GM19351 (cell line): ENCODE results near the gene GRID1.
A peak's percentile ranks its signal among the peaks of the same experiment; 100 is the strongest.
"Not testable (repeated sequence)": the region's sequence is repeated elsewhere in the genome, so short reads cannot be mapped to it uniquely, and the experiment has no call there.

Source experiments
- ATAC-seq: cut with Tn5 transposase; IDR thresholded peaks from one replicate; pipeline ENCODE4 v1.9.1; 2021; ENCODE audit warnings: mild to moderate bottlenecking, moderate library complexity; ENCODE audit not compliant: unreplicated experiment

Gene GRID1

GRCh38 chr10:85979598-85979997 lies 387.0 kb downstream of the GRID1 start:
- no peak for ATAC-seq

GRCh38 chr10:85978566-85979358 lies 387.8 kb downstream of the GRID1 start:
- no peak for ATAC-seq

DNA sequence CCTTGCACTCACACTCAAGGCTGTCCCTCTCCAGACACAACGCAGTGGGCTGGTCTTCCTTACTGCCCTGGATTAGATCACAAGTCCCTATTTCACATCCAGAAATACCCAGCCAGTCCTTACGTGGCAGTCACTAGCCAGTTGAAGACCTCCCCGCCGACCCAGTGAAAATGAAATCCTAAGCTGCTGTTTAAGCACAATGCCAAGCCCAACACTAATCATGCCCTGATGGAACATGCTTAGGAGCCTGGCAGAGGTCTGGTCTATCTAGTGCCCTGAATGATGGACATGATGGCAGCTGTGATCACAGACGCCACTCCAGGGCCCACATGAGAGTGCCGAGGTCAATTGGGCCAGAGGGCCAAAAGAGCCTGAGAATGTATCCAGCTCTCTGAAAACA lies 389.0 kb downstream of the GRID1 start:
- ATAC-seq, result no peak

DNA sequence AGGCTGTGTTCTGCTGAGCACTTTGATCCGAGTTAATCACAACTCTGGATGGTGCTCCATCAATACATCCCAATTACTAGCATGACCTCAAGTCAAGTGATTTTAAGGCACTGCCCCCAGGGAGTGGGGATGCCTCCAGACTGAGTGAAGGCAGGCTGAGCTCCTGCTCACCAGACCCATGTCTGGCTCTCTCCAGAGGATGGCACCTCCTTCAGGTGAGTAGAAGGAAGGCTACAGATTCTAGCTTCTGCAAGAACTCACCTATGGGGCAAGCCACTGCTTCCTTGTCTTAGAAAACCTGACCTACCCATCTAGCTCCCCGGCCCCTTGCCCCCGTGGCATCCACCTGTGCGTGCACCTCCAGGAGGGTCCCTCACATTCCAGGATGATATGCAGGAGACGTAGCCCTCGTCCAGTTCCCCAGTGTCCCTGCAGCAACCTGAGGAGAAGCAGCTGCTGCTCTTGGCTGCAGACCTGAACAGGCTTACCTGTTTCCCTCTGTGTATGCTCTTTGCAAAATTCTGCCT lies 390.3 kb downstream of the GRID1 start:
- ATAC-seq, result peak; percentile 57

GRCh38 chr10:85971494-85971893 lies 395.1 kb downstream of the GRID1 start:
- no peak for ATAC-seq

DNA sequence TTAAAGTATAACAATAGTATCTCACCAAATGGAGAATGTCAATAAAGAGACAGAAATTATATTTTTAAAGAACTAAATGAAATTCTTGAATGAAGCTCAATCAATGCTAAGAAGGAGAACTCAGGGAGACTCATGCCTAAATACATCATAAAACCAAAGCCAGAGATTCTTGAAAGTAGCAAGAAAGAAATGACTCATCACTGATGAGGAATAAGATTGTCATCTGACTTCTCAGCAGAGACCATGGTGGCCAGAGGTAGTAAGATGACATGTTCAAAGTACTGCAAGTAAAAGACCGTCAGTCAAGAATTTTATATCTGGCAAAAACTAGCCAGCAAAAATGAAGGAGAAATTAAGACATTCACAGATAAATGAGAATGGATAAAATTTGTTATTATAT lies 399.0 kb downstream of the GRID1 start:
- ATAC-seq, result peak; percentile 79

- ATAC-seq, result no peak
Observed at GRCh38 chr10:85961479-85962067, 405.0 kb downstream of the GRID1 start.

GRCh38 chr10:85961073-85961472 lies 405.5 kb downstream of the GRID1 start:
- ATAC-seq, result no peak

DNA sequence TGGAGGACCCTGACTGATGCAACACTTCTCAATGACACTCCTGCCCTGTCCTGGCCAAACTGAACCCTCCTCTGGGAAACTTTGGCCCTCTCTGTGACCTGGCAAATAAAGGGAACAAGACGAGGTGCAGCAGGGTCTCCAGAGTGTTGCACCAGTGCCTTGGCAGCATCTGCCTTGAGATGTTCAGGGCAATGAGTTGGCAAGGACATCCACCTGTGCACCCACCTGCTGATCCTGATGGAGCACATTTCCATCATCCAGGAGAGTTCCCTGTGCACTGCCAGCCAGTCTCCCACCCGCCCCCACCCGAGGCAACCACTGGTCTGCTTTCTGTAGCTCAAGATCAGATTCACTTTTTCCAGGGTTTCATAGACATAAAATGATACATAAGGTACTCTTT lies 407.4 kb downstream of the GRID1 start:
- no peak for ATAC-seq

- no peak for ATAC-seq
Observed at GRCh38 chr10:85950921-85951320, 415.7 kb downstream of the GRID1 start.

DNA sequence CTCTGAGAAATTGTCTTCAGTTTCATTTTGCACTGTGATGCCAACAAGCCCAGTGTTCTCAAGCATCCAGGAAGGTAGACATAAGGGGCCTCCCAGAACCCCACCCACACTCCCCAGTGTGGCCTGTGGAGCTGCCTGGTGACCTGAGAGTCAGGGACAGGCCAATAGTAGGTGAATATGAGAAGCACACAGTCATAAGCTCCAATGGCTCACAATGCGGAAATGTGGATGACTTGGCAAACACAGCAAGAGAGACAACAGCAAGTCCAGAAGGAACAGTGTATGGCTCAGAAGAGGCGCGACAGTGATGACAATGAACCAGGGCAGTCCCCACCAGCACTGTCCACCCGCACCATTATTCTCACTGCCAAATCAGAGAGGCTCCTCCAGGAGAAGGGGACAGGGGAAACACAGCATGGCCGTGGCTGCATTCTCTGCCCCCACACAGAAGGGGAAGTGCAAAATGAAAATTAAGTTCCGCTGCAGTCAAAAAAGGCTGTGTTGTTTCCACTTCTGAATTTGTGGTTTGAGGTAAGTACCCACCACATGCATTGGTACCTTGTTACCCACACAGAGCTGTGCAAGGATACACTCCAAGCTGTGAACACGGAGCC lies 419.8 kb downstream of the GRID1 start:
- peak; percentile 86 for ATAC-seq

DNA sequence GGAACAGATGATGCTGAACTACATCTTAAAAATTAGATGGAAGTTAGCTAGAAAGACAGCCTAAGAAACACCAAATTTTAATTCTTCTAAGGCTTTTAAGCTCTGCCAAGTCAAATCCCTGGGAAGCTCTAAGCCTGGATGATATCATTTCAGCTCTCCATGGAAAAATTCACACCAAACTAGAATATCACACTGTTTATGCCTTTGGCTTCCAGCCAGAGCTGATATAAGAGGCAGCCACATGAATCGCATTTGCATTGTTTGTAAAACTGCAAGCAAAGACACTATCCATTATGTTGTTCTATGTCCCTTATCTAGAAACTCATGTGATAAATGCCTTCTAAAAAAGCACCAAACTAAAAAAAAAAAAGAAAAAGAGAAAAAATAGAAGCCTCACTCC lies 430.4 kb downstream of the GRID1 start:
- ATAC-seq, result no peak

DNA sequence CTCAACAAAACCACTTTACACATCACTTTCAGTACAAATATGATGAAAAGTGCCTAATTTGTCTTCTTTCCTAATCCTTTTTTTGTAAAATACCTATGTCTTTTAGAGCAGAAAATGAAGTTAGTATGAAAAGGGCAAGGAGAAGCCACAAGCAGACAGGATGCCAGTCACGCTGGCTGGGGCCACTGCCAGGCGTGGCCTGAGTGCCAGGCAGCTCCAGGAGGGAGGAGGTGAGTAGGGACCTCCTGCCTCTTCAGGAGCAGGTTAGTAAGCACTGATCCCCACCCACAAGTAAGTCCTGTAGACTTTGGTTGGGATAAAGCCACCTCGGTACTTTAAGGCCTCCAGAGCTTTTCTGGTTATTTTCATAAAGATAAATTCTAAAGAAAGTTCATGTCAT lies 432.0 kb downstream of the GRID1 start:
- ATAC-seq, result no peak

DNA sequence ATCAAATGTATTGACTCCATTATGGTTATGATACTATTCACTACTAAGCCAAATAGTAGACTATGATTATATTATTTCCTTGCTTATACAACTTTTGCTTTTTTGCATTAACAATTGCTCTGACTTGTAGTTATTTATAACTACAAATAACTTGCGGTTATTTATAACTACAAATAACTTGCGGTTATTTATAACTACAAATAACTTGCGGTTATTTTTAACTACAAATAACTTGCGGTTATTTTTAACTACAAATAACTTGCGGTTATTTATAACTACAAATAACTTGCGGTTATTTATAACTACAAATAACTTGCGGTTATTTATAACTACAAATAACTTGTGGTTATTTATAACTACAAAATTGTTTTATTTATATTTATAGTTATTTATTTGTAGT lies 436.6 kb downstream of the GRID1 start:
- ATAC-seq, result not testable (repeated sequence)

GRCh38 chr10:85927952-85928665 lies 438.5 kb downstream of the GRID1 start:
- no peak for ATAC-seq

- ATAC-seq, result peak; percentile 74
Observed at GRCh38 chr10:85926986-85927385, 439.6 kb downstream of the GRID1 start.

GRCh38 chr10:85926136-85926535 lies 440.5 kb downstream of the GRID1 start:
- ATAC-seq, result no peak

DNA sequence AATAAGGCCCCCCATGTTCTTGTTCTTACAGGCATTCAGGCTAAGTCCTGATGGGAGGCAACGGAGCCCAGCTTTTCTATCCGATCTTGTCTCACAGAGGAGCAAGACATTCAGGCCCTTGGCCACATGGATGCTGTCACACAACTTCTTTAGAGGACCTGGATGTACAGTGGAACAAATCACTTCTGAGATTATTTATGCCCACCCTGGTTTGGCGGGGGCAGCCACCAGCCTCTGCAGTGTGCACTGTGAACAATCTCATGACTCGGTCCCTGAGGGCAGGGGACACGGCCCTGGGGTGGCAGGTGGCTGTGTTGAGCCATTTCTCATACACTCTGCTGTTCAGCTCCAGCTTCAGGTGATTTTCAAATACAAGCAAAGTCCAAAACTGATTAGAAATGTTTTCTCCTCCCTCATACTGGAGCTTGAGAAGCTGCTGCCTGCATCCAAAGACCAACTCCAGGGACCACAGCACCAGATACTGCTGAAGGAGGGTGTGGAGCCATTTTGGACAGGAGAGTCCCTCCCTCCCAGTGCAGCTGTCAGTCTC lies 441.3 kb downstream of the GRID1 start:
- no peak for ATAC-seq

DNA sequence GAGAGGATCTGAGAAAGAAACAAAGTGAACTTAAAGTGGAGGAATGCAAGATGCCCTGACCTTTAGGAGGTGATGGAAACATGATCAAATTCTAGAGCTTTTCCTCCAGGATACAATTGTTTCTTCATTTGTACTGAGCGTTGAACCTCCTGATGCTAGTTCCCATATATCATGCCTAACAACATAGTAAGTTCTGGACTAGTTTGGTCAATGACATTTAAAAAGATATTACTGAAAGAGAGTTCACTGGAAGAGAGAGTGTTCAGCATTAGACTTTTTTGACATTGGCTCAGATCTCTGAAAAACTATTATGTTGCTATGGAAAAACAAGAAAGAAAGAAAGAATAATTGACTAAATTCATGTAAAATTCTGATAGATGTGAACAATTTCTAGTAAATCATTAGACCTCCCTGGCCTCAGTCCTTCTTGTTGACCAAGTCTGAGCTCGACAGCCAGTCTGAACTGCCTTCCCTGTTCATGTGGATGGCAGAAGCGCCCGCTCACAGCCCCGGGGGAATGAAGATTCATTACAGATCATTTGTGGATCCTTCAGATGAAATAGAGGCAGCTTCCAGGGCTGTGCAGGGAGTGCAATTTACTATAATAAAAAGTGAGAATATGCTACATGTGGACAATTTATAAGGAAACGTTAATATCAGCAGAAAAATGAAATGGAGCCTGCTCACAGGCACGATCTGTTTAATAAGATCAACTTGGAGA lies 442.1 kb downstream of the GRID1 start:
- ATAC-seq, result no peak

- no peak for ATAC-seq
Observed at GRCh38 chr10:85922356-85923129, 444.1 kb downstream of the GRID1 start.
